NT2/D1 (cell line): ENCODE results near the gene EXOSC1.

Source experiments
- YY1 ChIP-seq: IDR thresholded peaks from 2 replicates; pipeline ENCODE4 v1.6.1; 2011; ENCODE audit not compliant: insufficient read length, insufficient read depth
- ZNF274 ChIP-seq: IDR thresholded peaks from 2 replicates; pipeline ENCODE4 v1.6.1; 2011; ENCODE audit warnings: mild to moderate bottlenecking, low read depth, low read length

DNA sequence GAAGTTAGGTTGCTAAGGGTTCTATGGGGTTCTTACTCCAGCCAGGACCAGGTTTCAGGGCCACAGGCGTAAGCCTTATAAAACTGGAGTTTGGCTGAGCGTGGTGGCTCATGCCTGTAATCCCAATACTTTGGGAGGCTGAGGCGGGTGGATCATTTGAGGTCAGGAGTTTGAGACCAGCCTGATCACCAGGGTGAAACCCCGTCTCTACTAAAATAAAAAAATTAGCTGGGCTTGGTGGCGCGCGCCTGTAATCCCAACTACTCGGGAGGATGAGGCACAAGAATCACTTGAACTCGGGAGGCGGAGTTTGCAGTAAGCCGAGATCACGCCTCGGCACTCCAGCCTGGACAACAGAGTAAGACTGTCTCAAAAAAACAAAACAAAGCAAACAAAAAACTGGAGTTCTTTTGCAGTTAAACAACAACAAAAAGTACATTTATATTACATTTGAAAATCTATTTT, 44.3 kb downstream of the EXOSC1 start:
- no peak for TF ChIP-seq YY1
- no peak for TF ChIP-seq ZNF274
